ENCODE data around the gene PRKD1.

- no peak for TF ChIP-seq CSRNP3 (CRISPR knock-in tag; IDR thresholded peaks at IDR 0.05)
- TF ChIP-seq ZNF8 (CRISPR knock-in tag; IDR thresholded peaks at IDR 0.05): no peak
Observed at GRCh38 chr14:29868000-29868399, 59.6 kb downstream of the PRKD1 start.

Measured in SK-N-SH treated with all-trans-retinoic acid at 6 μM for 48 hours (cell line).